ENCODE results near the gene TENT4A. TPM values are rescaled to one million over a fixed set of nuclear protein-coding genes. Genes with fewer than 3 reads are reported as not detected.

Gene TENT4A
- 13.3 and 14.7 TPM in 2 replicates for total RNA-seq

DNA sequence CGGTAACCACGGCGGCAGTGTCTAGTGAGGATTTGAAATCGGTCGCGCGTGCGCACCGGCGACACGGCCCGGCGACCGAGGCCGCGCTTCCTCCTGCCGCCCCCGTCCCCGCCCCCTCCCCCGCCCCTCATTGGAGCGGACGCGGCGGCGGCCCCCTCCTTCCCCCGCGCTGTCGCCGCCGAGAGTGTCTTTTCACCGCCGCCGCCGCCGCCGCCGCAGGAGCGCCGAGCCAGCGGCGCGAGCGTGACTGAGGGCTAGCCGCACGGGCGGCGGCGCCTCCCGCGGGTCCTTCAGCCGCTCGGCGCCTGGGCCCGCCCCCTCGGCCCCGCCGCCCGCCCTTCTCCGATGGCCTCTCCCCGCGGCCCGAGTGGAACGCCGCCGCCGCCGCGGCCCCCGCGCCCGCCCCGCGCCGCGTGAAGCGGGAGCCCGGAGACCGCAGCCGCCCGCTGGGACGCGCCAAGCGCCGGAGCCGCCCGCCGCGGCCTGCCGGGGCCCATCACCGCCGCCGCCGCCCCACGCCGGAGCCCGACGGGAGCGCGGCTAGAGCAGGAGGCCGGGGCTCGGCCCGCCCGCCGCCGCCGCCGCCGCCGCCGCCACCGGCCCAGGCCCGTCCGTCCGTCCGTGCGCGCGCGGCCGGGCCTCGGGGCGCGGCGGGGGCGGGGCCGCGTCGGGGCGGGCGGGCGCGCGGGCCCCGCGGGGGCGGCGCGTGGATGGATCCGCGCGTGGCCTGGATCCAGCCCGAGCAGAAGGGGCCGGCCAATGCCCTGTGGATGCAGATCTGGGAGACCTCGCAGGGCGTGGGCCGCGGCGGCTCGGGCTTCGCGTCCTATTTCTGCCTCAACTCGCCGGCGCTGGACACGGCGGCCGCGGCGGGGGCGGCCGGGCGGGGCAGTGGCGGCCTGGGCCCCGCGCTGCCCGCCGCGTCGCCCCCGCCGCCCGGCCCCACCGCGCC lies at the start of gene TENT4A:
Gene TENT4A (plus strand): TSS at position 159 of the 952 bp plus-strand sequence. CDS start 552 bp downstream, at position 711.

Other genes with a start within 250 kb of the TENT4A start
- 22.1 and 39.8 TPM in 2 replicates for gene NSUN2, start 80.4 kb upstream of the TENT4A start, total RNA-seq
- 35.8 and 47.0 TPM in 2 replicates for gene SRD5A1, start 80.0 kb upstream of the TENT4A start, total RNA-seq